ENCODE results near the gene HSD17B12.
"Not testable (repeated sequence)": the region's sequence is repeated elsewhere in the genome, so short reads cannot be mapped to it uniquely, and the experiment has no call there.

Gene HSD17B12

DNA sequence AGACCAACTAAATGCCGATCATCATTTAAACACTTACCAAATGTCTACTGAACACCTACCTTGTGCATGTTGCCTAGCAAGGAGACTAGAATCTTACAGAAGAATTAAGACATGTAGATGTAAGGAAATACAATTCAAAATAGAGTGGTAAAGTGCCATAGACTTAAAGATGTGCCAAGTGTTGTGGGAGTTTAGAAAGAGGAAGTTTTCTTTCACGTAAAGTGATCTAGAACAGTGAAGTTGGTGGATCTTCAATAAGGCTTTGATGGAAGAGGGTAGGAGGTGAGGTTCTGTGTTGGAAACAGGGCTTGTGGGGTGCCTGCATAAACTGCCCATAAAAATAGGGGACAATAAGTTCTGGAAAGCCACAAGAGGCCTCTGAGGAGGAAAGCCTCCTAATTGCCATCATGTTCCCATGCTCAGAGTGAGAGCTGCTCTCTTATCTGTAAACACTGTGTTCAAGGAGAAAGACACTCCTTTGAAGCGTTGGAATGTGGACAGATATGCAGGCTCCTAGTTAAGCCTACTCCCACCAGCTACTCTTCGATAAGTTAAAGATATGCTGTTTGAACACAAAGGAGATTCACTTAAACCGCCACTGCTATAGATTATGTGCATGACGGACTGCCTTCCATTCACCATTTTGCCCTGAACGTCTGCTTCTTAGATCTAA, 66.7 kb downstream of the HSD17B12 start:
- DNase-seq, result no peak

DNA sequence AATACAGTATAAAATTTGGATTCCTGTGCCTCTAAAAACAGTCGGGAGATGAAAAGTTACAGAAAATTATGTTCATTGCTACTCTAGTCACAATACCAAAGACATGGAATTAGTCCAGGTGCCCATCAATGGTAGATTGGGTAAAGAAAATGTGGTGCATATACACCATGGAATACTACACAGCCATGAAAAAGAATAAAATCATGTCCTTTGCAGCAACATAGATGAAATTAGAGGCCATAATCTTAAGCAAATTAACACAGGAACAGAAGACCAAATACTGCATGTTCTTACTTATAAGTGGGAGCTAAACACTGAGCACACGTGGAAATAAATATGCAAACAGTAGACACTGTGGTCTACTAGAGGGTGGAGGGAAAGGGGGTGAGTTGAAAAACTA, 67.6 kb downstream of the HSD17B12 start:
- no peak for DNase-seq

DNA sequence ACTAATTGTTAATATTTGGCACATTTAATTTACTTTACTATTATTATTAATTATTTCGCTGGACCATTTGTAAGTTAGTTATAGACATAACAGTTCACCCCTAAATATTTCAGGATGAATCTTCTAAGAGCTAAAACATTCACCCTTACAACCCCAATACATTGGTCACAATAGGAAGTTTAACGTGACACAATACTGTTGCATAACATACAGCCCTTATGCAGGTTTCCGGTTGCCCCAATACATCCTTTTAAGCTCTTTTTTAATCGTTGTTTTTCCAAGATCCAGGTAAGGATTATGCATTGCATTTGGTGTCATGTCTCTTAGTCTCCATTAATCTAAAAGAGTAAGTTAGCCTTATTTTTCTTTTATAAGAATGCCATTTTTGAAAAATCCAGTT, 71.2 kb downstream of the HSD17B12 start:
- no peak for DNase-seq

DNA sequence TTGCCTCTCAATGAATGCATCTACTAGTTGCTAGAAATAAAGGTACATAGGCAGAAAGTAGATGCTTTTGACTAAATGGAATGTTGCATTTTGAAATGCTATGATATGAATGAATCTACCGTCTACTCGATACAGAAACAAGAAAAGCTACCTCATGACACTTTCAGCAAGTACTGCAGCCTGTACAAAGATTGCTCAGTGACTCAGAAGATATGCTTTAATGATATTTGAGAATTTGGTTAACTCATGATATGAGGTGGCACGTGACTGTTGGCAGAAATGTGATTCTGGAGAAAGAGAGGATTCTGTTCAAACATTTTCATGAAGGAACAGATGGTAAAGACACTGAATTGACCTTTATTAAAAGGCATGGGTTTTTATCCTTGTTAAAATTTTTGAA, 76.0 kb downstream of the HSD17B12 start:
- no peak for DNase-seq

DNA sequence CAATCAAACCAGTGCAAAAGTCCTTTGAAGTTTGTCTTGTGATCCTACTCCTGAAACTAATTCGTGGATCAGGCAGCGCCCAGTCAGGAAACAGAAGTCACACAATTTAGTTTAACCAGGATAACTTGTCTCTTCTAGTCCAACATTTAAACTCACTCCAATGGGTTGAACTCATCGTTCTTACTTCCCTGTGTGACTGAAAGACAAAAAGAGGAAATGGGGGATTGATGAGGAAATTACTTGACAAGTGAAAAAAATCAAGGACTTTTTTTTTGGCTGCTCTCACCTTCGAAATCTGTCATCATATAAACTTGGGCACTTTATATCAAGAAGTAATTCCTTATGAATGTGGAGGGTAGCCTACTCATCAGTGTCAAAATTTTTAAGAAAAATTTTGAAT, 78.4 kb downstream of the HSD17B12 start:
- DNase-seq, result no peak

DNA sequence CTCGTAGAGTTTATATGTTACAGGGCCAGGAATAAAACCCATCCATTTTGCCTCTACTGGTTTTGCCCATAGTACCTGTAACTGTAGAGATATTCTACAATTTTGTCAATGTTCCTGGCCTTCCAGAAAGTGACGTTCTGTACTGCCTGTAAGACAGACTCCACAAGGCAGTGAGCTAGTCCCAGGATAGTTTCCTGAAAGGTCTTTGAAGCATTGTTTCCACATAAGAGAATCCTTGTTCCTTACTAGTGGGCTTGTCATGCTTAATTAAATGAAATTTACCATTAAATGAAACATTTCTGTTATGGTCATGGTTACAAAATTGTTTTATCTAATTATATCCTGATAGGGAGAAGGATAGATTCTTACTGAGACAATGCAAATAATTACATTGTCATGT, 80.4 kb downstream of the HSD17B12 start:
- DNase-seq, result no peak

DNA sequence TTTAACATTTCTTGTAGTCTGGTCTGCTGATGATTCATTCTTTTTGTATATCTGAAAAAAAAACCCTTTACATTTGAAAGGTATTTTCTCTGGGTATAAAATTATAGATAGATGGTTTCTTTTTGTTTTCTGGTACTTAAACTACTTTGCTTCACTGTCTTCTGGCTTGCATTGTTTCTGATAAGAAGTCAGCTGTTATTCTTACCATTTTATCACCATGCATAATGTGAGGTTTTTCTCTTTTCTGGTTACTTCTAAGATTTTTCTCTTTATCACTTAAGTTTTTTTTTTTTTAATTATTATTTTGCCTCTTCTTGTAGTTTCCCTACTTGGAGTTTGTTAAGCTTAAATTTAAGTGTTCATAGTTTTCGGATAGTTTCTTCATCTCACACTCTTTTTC, 84.7 kb downstream of the HSD17B12 start:
- DNase-seq, result no peak

DNA sequence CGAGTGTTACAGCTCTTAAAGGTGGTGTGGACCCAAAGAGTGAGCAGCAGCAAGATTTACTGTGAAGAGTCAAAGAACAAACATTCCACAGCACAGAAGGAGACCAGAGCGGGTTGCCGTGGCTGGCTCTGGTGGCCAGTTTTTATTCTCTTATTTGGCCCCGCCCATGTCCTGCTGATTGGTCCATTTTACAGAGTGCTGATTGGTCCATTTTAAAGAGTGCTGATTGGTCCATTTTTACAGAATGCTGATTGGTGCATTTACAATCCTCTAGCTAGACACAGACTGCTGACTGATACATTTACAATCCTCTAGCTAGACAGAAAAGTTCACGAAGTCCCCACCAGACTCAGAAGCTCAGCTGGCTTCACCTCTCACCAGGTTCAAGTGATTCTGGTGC, 88.1 kb downstream of the HSD17B12 start:
- not testable (repeated sequence) for DNase-seq

DNA sequence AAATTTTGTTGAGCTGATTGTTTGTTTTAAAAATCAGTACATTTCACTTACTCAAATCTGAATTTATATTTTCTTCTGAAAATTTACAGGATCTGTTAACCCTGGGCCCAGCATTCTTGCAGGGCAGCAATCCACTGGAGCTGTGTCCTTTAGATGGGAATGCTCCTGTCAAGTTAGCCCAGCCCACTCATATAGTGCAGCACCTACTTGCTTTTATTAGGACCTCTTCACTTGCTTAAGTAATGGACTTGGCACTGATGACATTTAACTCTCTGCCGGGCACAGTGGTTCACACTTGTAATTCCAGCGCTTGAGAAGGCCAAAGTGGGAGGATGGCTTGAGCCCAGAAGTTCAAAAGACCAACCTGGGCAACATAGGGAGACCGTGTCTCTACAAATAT, 89.6 kb downstream of the HSD17B12 start:
- DNase-seq, result no peak

DNA sequence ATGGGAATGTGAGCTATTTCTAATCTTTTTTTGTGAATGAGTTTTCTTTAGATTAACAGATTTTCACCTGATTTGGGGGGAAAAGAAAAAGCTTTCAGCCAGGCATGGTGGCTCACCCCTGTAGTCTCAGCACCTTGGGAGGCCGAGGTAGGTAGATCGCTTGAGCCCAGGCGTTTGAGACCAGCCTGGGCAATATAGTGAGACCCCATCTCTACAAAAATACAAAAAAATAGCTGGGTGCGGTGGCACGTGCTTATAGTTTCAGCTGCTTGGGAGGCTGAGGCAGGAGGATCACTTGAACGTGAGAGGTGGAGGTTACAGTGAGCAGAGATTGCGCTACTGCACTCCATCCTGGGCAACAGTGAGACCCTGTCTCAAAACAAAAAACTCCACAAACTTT, 92.2 kb downstream of the HSD17B12 start:
- DNase-seq, result no peak

DNA sequence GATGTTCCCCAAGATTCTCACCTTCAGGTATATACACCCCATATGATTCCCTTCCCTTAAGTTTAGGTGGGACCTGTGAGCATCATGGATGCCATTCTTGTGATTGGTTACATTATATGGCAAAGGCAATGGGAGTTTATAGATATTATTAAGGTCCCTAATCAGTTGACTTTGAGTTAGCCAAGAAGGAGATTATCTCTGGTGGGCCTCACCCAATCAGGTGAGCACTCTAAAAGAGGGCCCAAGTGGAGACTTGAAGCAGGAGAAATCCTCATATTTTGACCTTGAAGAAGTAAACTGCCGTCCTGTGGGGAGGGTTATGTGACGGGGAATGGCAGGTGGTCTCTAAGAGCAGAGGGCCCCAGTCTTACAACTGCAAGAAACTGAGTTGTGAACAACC, 94.2 kb downstream of the HSD17B12 start:
- no peak for DNase-seq

DNA sequence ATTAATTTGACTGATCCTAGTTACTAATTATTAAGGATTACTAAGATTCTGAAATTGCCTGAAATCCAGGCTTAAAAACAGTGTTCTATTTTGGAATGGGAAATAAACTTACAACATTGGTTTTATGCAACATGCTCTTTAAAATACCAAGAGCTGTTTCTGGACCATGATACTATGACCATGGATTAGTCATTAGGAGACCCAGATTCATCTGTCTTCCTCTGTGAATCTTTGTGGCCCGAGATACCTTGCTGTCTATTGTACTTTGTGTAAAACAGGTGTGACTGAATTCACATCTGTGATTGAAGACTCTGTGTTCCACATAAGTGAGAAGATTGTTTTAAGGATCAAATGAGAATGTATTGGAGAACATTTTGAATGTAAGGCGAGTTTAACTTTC, 98.8 kb downstream of the HSD17B12 start:
- no peak for DNase-seq

DNA sequence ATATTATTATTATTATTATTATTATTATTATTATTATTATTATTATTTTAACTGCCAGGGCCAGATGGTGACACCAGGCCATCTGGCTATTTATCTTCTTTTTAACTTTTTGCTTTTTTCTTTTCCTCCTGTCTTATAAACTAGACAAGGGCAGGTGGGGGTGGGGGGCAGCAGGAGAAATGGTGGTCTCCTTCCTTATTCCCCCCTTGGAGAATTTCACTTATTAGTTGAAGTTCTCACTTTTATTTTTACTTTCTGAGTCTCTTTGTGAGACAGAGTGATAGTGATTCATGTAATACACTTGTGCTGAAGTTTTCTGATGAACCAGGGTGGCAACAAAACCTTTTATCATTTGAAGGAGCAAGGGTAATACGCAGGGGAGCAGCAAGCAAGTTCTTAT, 103.8 kb downstream of the HSD17B12 start:
- no peak for DNase-seq

DNA sequence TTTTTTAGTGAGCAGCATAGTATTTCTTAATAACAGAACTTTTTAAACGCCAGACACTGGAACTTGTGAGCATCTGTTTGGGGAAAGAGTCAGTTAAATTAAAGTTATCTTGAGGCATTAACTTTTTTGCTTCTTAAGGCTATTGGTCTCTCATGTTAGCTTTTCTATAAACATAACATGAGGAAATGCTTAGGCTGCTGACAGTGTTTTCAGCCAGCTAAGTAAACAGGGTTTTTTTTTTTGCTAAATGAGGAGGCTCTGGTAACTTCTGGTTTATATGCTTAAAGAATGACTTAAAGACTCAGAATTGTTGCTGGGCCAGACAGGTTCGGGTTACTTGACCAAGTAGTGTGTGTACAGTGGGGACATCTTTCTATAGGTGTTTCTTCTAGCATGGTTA, 104.3 kb downstream of the HSD17B12 start:
- no peak for DNase-seq

DNA sequence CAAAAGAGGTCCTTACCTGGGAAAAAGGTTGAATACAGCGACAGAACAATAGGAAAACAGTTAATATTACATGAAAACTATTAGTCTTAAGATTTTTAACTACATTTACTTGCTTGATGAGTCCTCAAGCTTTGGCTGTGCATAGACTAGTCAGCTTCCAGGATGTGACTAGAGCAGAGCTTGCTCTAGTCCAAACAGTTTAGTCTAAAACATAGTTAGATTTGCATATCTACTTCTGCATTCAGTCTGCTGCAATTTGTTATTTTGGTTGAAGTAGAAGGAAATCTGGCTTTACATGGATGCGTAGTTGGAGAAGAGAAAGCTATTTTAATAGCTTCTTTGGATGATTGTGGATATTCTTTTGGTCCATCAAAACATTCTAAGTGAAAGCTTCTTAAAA, 104.8 kb downstream of the HSD17B12 start:
- DNase-seq, result no peak

DNA sequence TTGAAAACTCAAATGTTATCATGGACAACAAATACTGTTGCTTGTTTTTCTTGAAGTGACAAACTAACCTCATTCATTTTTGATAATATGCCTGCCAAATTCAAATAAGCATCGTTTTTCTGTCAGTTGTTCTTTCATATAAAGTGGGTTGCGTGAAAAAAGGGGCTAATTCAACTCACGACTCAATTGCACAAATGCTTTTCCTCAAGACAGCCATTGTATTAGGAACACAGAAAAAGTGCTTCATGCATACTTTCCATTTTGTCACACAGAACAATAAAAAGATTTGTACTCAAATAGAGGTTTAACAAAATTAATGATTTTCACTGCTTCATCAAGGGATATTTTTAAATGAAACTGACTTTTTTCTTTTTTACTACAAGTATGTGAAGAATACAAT, 105.5 kb downstream of the HSD17B12 start:
- no peak for DNase-seq

DNA sequence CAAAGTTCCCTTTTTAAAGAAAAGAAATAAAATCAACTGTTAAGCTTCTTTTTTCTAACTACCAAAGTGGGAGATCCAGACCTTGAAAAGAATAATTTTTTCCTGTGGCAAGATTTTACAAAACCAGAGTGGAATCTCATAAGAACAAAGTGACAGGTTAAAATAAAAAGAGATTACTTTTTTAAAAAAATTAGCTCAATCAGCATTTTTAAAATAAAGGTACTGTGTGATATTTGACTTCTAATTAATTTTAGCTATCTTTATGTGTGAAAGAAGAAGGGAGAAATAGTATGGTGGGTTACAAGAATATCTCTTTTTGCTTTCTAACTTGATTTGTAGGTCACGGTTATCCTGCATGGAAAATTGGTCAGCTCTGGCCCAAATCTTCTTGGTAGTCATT, 107.3 kb downstream of the HSD17B12 start:
- no peak for DNase-seq

DNA sequence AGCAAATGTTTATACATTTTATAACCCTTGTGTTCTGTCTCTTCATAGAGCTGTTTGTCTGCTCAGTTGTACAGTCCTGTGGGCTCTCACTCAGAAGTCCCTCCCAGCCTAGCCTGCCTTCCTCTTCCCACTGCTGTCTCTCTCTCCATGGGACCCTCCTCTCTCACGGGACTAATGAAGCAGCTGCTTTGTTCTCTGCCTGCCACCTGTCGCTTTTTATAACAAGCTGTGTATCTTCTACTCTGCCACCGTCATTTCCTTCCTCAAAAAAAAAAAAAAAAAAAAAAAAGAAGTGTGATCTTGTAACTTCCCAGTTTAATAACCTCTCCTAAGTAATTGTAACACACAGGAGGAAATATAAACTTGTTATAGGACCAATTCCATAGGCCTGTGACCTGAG, 107.9 kb downstream of the HSD17B12 start:
- DNase-seq, result no peak

DNA sequence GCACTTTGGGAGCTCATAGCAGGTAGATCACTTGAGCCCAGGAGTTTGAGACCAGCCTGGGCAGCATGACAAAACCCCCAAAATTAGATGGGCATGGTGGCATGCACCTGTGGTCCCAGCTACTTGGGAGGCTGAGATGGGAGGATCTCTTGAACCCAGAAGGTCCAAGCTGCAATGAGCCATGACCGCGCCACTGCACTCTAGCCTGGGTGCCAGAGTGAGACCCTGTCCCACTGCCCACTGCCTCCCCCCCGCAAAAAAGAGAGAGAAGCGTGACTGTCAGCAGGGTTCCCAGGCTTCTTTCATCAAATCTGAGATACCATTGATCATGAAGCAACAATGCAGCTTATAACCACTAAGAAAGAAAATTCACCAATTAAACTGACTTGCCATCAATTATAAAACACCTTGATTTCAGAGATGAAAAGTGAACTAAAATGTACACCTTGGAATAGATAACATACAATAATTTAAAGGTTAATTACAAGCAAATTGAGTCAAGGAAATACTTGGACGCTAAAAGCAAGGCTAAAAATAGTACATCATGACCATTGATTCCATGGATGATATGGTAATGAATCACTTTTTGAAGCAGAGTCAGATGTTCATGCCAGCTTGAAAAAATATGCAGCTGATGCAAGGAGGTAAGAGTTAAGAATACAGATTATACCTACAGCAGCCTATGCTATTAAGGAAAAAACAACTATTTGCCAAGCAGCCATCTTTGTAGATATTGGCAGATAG, 109.3 kb downstream of the HSD17B12 start:
- no peak for DNase-seq

DNA sequence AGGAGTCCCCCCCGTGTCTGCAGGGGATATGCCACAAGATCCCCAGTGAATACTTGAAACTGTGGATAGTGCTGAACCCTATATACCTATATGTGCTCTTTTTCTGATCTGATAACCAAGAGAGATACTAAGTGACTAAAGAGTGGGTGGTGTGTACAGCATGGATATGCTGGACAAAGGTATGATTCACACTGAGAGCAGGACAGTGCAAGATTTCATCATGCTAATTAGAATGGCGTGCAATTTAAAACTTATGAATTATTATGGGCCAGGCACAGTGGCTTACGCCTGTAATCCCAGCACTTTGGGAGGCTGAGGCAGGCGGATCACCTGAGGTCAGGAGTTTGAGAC, 109.9 kb downstream of the HSD17B12 start:
- no peak for DNase-seq

DNA sequence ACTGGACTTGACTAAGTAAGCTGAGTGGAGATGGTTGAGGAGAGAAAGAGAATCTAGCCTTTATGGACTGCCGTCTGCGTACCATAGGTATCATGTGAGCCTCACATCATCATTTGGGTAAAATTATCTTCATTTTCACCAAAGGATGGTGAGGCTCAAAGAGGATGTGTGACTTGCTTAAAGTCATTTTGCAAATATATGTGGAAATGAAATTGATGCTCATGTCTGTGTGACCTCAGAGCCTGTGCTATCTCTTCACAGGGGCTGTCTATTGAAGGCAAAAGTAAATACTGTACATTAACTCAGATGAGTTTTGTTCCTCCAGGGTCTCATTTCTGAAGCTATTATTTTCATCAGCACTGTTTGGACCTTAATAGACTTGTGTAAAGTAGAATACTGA, 116.8 kb downstream of the HSD17B12 start:
- DNase-seq, result no peak

DNA sequence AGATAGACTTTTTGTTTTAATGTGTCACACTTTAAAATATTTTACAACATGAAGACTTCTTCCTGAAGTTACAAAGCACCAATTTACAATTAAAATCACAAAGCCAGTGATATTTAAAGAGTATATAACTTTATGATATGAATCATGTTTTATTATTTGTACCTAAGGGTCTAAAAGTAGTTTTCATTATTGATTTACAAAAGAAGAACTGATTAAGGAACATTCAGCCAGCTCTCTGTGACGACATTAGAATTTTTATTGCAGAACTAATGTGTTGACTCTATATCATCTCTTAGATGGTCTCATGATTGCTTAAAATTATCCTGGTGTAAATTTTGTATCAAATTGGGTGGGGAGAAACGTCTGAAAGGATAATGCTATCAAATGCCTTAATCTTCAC, 117.3 kb downstream of the HSD17B12 start:
- no peak for DNase-seq

DNA sequence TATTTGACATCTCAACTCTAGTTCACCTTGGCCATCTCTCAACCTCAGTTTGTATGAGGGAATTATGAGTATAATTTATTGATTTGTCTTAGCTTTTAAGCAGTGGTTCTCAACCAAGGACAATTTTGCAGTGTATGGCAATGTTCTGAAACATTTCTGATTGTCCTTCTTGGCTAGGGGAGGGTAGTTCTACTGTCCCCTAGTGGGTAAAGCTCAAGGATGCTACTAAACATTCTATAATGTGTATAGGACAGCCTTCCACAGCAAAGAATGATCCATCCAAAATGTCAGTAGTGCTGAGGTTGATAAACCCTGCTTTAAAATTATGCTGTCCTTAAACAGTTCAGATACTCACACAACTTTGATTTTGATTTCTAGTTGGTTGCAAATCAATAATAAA, 122.0 kb downstream of the HSD17B12 start:
- DNase-seq, result no peak

DNA sequence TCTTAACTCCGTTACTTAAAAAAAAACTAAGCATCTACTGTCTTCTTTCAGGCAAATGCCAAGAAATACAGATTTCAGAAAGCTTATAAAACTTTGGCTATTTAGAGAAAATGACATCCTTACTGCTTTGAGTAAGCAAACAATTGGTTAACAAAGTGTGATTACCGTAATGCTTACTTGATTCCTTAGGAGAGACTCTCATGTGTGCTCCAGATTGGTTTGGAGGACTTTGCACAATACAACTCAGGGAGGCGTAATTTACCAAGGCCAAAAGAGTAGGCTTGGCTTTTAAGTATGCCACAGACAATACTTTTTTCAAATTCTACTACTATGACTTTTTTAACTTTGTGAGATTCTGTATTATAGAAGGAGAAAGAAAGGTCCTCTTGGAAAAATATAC, 123.2 kb downstream of the HSD17B12 start:
- DNase-seq, result no peak

DNA sequence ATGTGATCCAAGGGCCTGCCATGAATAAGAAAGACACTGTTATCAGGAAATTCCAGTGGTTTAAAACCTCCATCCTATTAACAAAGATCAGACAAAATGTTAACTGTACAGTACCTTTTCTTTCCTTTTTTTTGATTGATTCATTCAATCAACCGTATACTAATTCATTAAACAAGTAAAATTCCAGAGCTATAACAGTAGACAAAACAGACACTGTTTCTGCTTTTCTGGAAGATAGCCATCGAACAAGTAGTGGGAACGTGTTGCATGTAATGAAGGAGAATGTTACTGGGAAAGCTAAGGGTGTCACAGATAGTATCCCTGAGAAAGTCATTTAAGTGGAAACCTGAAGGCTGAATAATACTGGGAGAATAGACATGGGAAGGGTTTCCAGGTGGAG, 126.4 kb downstream of the HSD17B12 start:
- no peak for DNase-seq
